Breast epithelium (tissue), 3 donors: ENCODE measurements around the gene SLC30A7.
"Not testable (repeated sequence)": the region's sequence is repeated elsewhere in the genome, so short reads cannot be mapped to it uniquely, and the experiment has no call there.

ENCODE experiments used
- POLR2A ChIP-seq: fragments of 450-650 bp; IDR thresholded peaks from one replicate; pipeline ENCODE4 v1.6.1; 2016; ENCODE audit warnings: antibody characterized with exemption, mild to moderate bottlenecking, moderate library complexity
- TF ChIP-seq, protein P1 (sequence below), 3 donors: fragments of 450-650 bp; IDR thresholded peaks; one replicate each; pipeline ENCODE4 v1.5.1; 2016 to 2017; ENCODE audit warnings: antibody characterized with exemption in 3 of 3, mild to moderate bottlenecking in 3 of 3, moderate library complexity in 3 of 3

GRCh38 chr1:100949515-100950158 lies 53.7 kb downstream of the SLC30A7 start:
- TF ChIP-seq, protein P1, sequence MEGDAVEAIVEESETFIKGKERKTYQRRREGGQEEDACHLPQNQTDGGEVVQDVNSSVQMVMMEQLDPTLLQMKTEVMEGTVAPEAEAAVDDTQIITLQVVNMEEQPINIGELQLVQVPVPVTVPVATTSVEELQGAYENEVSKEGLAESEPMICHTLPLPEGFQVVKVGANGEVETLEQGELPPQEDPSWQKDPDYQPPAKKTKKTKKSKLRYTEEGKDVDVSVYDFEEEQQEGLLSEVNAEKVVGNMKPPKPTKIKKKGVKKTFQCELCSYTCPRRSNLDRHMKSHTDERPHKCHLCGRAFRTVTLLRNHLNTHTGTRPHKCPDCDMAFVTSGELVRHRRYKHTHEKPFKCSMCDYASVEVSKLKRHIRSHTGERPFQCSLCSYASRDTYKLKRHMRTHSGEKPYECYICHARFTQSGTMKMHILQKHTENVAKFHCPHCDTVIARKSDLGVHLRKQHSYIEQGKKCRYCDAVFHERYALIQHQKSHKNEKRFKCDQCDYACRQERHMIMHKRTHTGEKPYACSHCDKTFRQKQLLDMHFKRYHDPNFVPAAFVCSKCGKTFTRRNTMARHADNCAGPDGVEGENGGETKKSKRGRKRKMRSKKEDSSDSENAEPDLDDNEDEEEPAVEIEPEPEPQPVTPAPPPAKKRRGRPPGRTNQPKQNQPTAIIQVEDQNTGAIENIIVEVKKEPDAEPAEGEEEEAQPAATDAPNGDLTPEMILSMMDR (IDR thresholded peaks at IDR 0.05): not testable (repeated sequence)
- TF ChIP-seq POLR2A: not testable (repeated sequence)
